Measurements from ENCODE around the gene CNTN1.

The CNTN1 gene

GRCh38 chr12:40980427-40980961 is 288.3 kb downstream of the CNTN1 start:
- DNase-seq, result no peak

- no peak for DNase-seq
Measured at GRCh38 chr12:40986001-40986400, 293.8 kb downstream of the CNTN1 start.

GRCh38 chr12:40988355-40988754 is 296.1 kb downstream of the CNTN1 start:
- no peak for DNase-seq

- no peak for DNase-seq
Measured at GRCh38 chr12:40988824-40989223, 296.6 kb downstream of the CNTN1 start.

- DNase-seq, result no peak
Measured at GRCh38 chr12:40989785-40990184, 297.5 kb downstream of the CNTN1 start.

- DNase-seq, result no peak
Measured at GRCh38 chr12:40992158-40992557, 299.9 kb downstream of the CNTN1 start.

- DNase-seq, result no peak
Measured at GRCh38 chr12:40992674-40993073, 300.4 kb downstream of the CNTN1 start.

- DNase-seq, result no peak
Measured at GRCh38 chr12:40993158-40993557, 300.9 kb downstream of the CNTN1 start.

GRCh38 chr12:40996091-40996490 is 303.9 kb downstream of the CNTN1 start:
- DNase-seq, result no peak

GRCh38 chr12:40999210-40999609 is 307.0 kb downstream of the CNTN1 start:
- no peak for DNase-seq

- DNase-seq, result no peak
Measured at GRCh38 chr12:41008472-41008871, 316.2 kb downstream of the CNTN1 start.

GRCh38 chr12:41011939-41012338 is 319.7 kb downstream of the CNTN1 start:
- DNase-seq, result no peak

GRCh38 chr12:41013881-41014642 is 321.8 kb downstream of the CNTN1 start:
- no peak for DNase-seq

- no peak for DNase-seq
Measured at GRCh38 chr12:41014643-41015020, 322.4 kb downstream of the CNTN1 start.

GRCh38 chr12:41018010-41018409 is 325.8 kb downstream of the CNTN1 start:
- DNase-seq, result no peak

GRCh38 chr12:41019461-41019860 is 327.2 kb downstream of the CNTN1 start:
- no peak for DNase-seq

GRCh38 chr12:41023836-41024235 is 331.6 kb downstream of the CNTN1 start:
- DNase-seq, result no peak

- no peak for DNase-seq
Measured at GRCh38 chr12:41026151-41026550, 333.9 kb downstream of the CNTN1 start.

GRCh38 chr12:41032386-41032785 is 340.1 kb downstream of the CNTN1 start:
- DNase-seq, result no peak

- no peak for DNase-seq
Measured at GRCh38 chr12:41034686-41035085, 342.4 kb downstream of the CNTN1 start.

- no peak for DNase-seq
Measured at GRCh38 chr12:41039461-41039860, 347.2 kb downstream of the CNTN1 start.

GRCh38 chr12:41045509-41045908 is 353.3 kb downstream of the CNTN1 start:
- no peak for DNase-seq

GRCh38 chr12:41049033-41049432 is 356.8 kb downstream of the CNTN1 start:
- DNase-seq, result no peak

- DNase-seq, result no peak
Measured at GRCh38 chr12:41051954-41052353, 359.7 kb downstream of the CNTN1 start.

- no peak for DNase-seq
Measured at GRCh38 chr12:41052441-41052840, 360.2 kb downstream of the CNTN1 start.
